ENCODE data around the gene HMGN2. TPM values are rescaled to one million over a fixed set of nuclear protein-coding genes. Genes with fewer than 3 reads are reported as not detected.

Gene HMGN2
- total and polyA plus RNA-seq, 2 of the 13 experiments (the other 11 are each of a cell fraction or from before 2014, with no cell fraction given), result 63.4 to 343 TPM

DNA sequence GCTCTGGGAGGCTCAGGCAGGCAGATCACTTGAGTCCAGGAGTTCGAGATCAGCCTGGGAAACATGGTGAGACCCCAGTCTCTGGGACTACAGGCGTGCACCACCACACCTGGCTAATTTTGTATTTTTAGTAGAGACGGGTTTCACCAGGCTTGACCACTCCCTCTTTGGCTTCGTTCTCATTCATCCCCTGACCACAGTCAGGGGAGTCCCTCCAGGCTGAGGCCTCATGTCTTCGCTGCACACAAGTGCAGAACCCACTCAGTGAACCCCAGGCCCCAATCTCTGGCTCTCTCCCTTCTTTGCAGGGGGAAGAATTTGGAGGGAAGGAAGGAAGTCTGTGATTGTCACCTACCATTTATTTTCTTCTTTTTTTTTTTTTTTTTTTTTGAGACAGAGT lies 48.1 kb downstream of the HMGN2 start:
- H3K9me3 ChIP-seq (ENCODE audit: low read length), result no peaks in the 10 kb centered on the region
- H3K36me3 ChIP-seq (replicated peaks in 1 of 2; ENCODE audit: control insufficient read depth in 1 of 2, insufficient read depth in 2 of 2, low read length in 2 of 2), result no peaks in the 10 kb centered on the region
- 52% methylated on average over 5 of the region's 5 CpGs for WGBS (ENCODE audit: low lambda C conversion rate)
- POLR2A ChIA-PET, result no interaction called here
- intact Hi-C loops (cut with micrococcal nuclease; ENCODE audit: unreplicated experiment), result no loop called here
- DNase-seq (ENCODE audit: low spot score) (no peak), FAIRE-seq (no peak), ATAC-seq (no peak)
- no peak overlapping the region for H3K4me2 ChIP-seq (ENCODE audit: low read depth, low read length)
- H3K27ac ChIP-seq (ENCODE audit: extremely low read length, insufficient read depth, low read length), result no peak overlapping the region
- no peaks in the 10 kb centered on the region for H3K79me2 ChIP-seq (ENCODE audit: insufficient read depth, low read length)
- BruUV-seq (replicated peaks), result no TSS peak
- H3K27me3 ChIP-seq (ENCODE audit: control insufficient read depth in 1 of 2, insufficient read depth in 2 of 2, low read length in 2 of 2), result peaks cover 0 to 7% of the 10 kb centered on the region in 2 experiments; a peak in 2 of 5 replicates
- 0 out of 2 replicates have a peak, but pooled peaks cover 6% of the 10 kb centered on the region for H3K4me1 ChIP-seq (ENCODE audit: insufficient read depth, low read length)
- no peak overlapping the region for H3K9ac ChIP-seq (ENCODE audit: insufficient read depth, low read depth, low read length)
- CTCF ChIA-PET (ENCODE audit: low intra/inter-chr PET ratio, low total read pairs), result no interaction called here
- H4K20me1 ChIP-seq (ENCODE audit: insufficient read depth, low read length), result no peaks in the 10 kb centered on the region
- H2AFZ ChIP-seq (ENCODE audit: low read length), result no peak overlapping the region
- in situ Hi-C loops (cut with HindIII; ENCODE audit: extremely low pct_ligation_motif_present, low pct_unique_long_range_greater_than_20kb), result no loop called here
- H3K4me3 ChIP-seq (replicated peaks in 1 of 3; ENCODE audit: insufficient read depth in 1 of 3, low read depth in 2 of 3, low read length in 3 of 3), result no peak overlapping the region
- TF ChIP-seq ZNF335 (CRISPR knock-in tag; IDR thresholded peaks at IDR 0.05), result no peak
- no peak for TF ChIP-seq MBNL3 (CRISPR knock-in tag; conservative IDR thresholded peaks at IDR 0.05)
- no peak for TF ChIP-seq ZNF614 (CRISPR knock-in tag; IDR thresholded peaks at IDR 0.05; ENCODE audit: borderline replicate concordance)
- TF ChIP-seq SMAD3 (CRISPR knock-in tag; IDR thresholded peaks at IDR 0.05), result no peak
- TF ChIP-seq, protein P1, sequence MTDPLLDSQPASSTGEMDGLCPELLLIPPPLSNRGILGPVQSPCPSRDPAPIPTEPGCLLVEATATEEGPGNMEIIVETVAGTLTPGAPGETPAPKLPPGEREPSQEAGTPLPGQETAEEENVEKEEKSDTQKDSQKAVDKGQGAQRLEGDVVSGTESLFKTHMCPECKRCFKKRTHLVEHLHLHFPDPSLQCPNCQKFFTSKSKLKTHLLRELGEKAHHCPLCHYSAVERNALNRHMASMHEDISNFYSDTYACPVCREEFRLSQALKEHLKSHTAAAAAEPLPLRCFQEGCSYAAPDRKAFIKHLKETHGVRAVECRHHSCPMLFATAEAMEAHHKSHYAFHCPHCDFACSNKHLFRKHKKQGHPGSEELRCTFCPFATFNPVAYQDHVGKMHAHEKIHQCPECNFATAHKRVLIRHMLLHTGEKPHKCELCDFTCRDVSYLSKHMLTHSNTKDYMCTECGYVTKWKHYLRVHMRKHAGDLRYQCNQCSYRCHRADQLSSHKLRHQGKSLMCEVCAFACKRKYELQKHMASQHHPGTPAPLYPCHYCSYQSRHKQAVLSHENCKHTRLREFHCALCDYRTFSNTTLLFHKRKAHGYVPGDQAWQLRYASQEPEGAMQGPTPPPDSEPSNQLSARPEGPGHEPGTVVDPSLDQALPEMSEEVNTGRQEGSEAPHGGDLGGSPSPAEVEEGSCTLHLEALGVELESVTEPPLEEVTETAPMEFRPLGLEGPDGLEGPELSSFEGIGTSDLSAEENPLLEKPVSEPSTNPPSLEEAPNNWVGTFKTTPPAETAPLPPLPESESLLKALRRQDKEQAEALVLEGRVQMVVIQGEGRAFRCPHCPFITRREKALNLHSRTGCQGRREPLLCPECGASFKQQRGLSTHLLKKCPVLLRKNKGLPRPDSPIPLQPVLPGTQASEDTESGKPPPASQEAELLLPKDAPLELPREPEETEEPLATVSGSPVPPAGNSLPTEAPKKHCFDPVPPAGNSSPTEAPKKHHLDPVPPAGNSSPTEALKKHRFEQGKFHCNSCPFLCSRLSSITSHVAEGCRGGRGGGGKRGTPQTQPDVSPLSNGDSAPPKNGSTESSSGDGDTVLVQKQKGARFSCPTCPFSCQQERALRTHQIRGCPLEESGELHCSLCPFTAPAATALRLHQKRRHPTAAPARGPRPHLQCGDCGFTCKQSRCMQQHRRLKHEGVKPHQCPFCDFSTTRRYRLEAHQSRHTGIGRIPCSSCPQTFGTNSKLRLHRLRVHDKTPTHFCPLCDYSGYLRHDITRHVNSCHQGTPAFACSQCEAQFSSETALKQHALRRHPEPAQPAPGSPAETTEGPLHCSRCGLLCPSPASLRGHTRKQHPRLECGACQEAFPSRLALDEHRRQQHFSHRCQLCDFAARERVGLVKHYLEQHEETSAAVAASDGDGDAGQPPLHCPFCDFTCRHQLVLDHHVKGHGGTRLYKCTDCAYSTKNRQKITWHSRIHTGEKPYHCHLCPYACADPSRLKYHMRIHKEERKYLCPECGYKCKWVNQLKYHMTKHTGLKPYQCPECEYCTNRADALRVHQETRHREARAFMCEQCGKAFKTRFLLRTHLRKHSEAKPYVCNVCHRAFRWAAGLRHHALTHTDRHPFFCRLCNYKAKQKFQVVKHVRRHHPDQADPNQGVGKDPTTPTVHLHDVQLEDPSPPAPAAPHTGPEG (CRISPR knock-in tag; IDR thresholded peaks at IDR 0.05), result no peak

Measured in HepG2 (cell line).